GM10266 (cell line): ENCODE measurements around the gene GNA14.

ENCODE experiments used
- DNase-seq: peaks from one replicate; pipeline ENCODE4 v3.0.0; 2012; ENCODE audit errors: extremely low spot score
- TF ChIP-seq, protein P1 (sequence below): IDR thresholded peaks from 2 replicates; pipeline ENCODE4 v1.5.1; 2012; ENCODE audit warnings: mild to moderate bottlenecking, low read depth; ENCODE audit not compliant: control insufficient read depth, insufficient read depth; ENCODE audit errors: missing control alignments

GNA14 gene

GRCh38 chr9:77659926-77660325 lies 11.8 kb upstream of the GNA14 start:
- TF ChIP-seq, protein P1, sequence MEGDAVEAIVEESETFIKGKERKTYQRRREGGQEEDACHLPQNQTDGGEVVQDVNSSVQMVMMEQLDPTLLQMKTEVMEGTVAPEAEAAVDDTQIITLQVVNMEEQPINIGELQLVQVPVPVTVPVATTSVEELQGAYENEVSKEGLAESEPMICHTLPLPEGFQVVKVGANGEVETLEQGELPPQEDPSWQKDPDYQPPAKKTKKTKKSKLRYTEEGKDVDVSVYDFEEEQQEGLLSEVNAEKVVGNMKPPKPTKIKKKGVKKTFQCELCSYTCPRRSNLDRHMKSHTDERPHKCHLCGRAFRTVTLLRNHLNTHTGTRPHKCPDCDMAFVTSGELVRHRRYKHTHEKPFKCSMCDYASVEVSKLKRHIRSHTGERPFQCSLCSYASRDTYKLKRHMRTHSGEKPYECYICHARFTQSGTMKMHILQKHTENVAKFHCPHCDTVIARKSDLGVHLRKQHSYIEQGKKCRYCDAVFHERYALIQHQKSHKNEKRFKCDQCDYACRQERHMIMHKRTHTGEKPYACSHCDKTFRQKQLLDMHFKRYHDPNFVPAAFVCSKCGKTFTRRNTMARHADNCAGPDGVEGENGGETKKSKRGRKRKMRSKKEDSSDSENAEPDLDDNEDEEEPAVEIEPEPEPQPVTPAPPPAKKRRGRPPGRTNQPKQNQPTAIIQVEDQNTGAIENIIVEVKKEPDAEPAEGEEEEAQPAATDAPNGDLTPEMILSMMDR = no peak
- no peak for DNase-seq

DNA sequence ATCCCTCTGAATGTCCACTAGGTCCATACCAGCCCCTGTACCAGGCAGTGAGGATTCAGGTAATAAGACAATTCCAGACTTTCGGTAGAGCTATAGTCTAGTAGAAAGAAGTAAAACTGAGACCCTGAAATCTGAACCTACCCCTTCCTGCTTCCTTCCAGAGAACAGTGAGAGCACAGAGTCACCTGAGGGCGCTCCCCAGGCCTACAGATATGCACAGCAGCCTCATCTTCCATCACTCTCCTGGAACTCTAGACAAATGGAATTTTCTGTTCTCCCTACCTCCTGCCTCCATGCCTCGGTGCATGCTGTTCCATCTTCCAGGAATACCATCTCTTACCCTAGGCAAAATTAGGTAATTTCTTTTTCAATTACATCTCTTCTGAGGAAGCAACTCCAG lies 3.1 kb upstream of the GNA14 start:
- no peak for DNase-seq
- TF ChIP-seq, protein P1 = no peak

DNA sequence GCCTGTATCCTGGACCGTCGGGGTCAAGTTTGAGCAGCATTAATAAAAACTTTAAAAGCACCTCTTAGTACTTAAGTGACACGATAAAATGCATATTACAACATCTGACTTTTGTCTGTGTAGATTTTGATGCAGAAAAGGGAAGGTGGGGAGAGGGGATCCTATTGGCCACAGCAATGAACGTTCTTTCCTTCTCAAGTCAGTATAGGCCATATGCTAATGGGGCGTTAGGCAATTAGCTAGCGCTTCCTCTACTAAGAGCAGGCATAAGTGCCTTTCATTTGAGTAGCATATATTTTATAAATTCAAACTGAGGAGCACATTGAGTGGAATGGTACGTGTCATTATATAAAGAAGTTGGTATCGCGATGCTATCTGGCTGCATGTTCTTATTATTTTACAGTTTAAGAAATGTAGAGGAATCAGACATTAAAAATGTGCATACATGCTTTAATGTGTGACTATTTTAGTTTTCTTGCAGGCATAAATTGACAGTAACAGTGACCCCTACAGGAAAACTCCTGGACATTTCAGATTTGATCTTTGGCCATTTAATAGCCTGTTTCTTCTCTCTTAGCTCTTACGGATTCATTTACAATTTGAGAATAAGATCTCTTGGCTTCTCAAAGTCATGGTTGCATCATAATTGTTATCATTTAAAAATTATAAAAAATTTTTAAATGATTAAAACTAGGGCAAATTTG lies 1.1 kb upstream of the GNA14 start:
- no peak for DNase-seq
- TF ChIP-seq, protein P1 = no peak

- DNase-seq = no peak
- TF ChIP-seq, protein P1 = no peak
Measured at GRCh38 chr9:77647267-77648233, 572 bp downstream of the GNA14 start.

- DNase-seq = no peak
Measured at GRCh38 chr9:77643871-77644270, 4.3 kb downstream of the GNA14 start.

GRCh38 chr9:77640741-77641580 lies 7.2 kb downstream of the GNA14 start:
- TF ChIP-seq, protein P1 = no peak
- DNase-seq = no peak

More at GRCh38 chr9:77643871-77644270, 4.3 kb downstream of the GNA14 start:
- TF ChIP-seq, protein P1 = no peak
